Jurkat, Clone E6-1 (cell line): Measurements from ENCODE around the gene B4GALNT1. TPM values are rescaled to one million over a fixed set of nuclear protein-coding genes. Genes with fewer than 3 reads are reported as not detected.
"Not testable (repeated sequence)": the region's sequence is repeated elsewhere in the genome, so short reads cannot be mapped to it uniquely, and the experiment has no call there.

ENCODE experiments used
- DNase-seq: peaks from one replicate; pipeline ENCODE4 v3.0.0-alpha.2; 2011; ENCODE audit warnings: low read depth, low spot score
- H3K4me3 ChIP-seq: 2 replicates; pipeline ENCODE4 v1.5.1; 2011; ENCODE audit warnings: mild to moderate bottlenecking, low read length, control low read depth, moderate library complexity
- polyA plus RNA-seq: library from polyadenylated mRNA; unstranded; fragments of >200 nt; gene quantifications from one replicate; pipeline ENCODE4 v1.2.1, GENCODE V29; 2012; ENCODE audit warnings: missing spikeins; ENCODE audit not compliant: insufficient read length, insufficient read depth

The B4GALNT1 gene
- polyA plus RNA-seq = 24.0 TPM

DNA sequence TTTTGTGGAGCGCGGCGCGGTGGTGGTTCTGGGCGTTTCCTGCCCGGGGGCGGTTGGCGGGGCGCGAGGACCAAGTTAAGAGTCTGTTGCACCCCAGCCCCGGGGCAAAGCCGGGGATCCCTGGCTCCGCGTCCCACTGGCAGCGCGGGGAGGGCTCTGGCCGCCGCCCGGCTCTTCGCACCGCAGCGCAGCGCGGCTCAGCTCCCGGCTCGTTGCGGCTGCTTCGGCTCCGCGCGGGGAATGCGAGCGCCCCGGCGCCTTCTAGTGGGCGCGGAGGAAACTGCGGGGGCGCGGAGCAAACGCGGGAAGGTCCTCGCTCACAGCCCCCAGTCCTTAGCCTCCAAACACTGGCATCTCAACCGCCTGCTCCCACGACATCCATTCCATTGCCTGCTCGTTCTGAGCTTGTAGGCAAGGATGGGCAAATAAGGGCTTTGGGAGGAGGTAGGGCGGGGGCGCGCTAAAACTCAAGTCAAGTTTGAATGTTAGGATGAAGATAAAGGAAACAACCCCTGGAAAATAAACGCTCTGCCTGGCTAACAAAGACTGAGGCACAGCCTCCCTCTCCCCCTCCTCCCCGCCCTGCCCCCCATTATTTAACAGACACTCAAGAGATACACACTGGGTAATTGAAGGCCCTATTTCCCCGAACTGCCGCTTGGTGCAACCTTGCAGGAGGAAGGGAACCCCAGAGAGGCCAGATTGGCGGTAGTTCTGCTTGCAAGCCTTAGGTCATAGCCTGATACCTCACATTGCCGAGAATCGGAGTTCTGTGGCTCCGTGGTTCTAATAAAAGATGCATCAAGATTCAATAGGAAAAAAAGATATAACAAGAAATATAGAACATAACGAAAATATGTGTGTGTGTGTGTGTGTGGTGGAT lies at the start of gene B4GALNT1:
Gene B4GALNT1, minus strand, starts transcription at position 244 of the 883 bp plus-strand sequence. CDS start 1,069 bp downstream, outside the sequence.
- H3K4me3 ChIP-seq = peak within 1 kb of the TSS; percentile 65

GRCh38 chr12:57679697-57680096 lies 46.7 kb upstream of the B4GALNT1 start:
- H3K4me3 ChIP-seq = no peak overlapping the region
- no peak for DNase-seq

More for the DNA sequence above, at the start of gene B4GALNT1:
- DNase-seq = peak; percentile 59

DNA sequence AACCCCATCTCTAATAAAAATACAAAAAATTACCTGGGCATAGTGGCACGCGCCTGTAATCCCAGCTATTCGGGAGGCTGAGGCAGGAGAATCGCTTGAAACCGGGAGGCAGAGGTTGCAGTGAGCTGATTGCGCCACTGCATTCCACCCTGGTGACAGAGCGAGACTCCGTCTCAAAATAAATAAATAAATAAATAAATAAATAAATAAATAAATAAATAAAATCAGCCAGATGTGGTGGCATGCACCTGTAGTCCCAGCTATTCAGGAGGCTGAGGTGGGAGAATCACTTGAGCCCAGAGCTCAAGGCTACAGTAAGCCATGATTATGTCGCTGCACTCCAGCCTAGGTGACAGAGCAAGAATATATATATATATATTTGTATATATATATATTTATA lies 44.9 kb upstream of the B4GALNT1 start:
- DNase-seq, H3K4me3 ChIP-seq: not testable (repeated sequence)

DNA sequence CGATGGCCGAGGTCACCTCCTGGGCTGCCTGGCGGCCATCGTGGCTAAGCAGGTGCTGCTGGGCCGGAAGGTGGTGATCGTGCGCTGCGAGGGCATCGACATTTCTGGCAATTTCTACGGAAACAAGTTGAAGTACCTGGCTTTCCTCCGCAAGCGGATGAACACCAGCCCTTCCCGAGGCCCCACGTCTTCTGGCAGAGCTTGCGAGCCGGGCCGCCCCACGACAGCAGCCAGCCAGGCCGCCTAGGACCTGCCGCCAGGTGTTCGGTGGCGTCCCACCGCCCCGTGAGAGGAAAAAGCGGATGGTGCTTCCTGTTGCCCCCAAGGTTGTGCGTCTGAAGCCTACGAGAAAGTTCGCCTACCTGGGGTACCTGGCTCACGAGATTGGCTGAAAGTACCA lies 41.7 kb upstream of the B4GALNT1 start:
- DNase-seq = no peak
- no peak overlapping the region for H3K4me3 ChIP-seq

DNA sequence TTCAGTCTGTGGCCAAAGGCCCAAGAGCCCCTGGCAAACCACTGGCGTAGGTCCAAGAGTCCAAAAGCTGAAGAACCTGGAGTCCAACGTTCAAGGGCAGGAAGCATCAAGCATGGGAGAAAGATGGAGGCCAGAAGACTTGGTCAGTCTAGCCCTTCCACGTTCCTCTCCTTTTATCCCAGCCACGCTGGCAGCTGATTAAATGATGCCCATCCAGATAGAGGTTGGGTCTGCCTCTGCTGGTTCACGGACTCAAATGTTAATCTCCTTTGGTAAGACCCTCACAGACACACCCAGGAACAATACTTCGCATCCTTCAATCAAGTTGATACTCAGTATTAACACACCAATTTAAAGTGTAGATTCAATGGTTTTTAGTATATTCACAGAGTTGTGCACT lies 39.8 kb upstream of the B4GALNT1 start:
- no peak for DNase-seq
- no peak overlapping the region for H3K4me3 ChIP-seq

DNA sequence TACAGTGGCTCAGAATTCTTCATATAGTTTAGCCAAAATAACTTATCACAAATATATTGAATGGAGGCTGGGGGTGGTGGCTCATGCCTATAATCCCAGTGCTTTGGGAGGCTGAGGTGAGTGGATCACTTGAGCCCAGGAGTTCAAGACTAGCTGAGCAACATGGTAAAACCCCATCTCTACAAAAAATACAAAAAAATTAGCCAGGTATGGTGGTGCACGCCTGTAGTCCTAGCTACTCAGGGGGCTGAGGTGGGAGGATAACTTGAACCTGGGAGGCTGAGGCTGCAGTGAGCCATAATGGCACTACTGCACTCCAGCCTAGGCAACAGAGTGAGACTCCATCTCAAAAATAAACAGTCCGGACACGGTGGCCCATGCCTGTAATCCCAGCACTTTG lies 38.8 kb upstream of the B4GALNT1 start:
- DNase-seq, H3K4me3 ChIP-seq: not testable (repeated sequence)

DNA sequence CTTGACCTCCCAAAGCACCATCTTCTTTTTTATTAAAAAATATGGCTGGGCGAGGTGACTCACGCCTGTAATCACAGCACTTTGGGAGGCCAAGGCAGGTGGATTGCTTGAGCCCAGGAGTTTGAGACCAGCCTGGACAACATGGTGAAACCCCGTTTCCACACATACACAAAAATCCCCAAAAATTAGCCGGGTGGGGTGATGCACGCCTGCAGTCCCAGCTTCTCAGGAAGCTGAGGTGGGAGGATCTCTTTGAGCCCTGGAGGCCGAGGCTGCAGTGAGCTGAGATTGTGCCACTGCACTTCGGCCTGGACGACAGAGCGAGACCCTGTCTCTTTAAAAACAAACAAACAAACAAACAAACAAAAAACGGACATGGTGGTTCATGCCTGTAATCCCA lies 36.7 kb upstream of the B4GALNT1 start:
- not testable (repeated sequence) for DNase-seq, H3K4me3 ChIP-seq

DNA sequence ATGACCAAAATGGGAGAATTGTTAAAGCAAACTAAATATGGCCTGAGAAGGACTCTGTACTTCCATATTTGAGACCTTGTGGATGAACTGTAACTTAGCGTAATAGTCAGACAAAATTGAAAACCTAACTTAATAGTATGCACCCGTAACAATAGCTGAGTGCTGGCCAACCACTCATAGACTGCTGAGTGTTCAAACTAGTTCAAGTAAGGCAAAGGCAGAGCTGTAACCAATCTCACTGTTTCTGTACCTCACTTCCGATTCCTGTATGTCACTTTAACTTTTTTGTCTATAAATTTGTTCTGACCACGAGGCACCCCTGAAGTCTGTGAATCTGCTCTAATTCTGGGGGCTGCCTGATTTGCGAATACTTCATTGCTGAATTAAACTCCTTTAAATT lies 33.9 kb upstream of the B4GALNT1 start:
- no peak for DNase-seq
- no peak overlapping the region for H3K4me3 ChIP-seq

DNA sequence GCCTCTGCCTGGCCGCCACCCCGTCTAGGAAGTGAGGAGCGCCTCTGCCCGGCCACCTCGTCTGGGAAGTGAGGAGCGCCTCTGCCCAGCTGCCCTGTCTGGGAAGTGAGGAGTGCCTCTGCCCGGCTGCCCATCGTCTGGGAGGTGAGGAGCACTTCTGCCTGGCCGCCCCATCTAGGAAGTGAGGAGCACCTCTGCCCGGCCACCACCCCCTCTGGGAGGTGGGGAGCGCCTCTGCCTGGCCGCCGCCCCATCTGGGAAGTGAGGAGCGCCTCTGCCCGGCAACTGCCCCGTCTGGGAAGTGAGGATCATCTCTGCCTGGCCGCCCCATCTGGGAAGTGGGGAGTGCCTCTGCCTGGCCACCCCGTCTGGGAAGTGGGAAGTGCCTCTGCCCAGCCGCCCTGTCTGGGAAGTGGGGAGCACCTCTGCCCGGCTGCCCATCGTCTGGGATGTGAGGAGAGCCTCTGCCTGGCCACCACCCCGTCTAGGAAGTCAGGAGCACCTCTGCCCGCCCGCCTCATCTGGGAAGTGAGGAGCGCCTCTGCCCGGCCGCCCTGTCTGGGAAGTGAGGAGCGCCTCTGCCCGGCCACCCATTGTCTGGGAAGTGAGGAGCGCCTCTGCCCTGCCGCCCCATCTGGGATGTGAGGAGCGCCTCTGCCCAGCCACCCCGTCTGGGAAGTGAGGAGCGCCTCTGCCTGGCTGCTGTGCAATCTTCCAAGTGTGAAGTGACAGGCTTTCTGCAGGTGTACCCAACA lies 32.2 kb upstream of the B4GALNT1 start:
- not testable (repeated sequence) for DNase-seq, H3K4me3 ChIP-seq

GRCh38 chr12:57661376-57661775 lies 28.4 kb upstream of the B4GALNT1 start:
- H3K4me3 ChIP-seq = no peak overlapping the region
- DNase-seq = no peak

GRCh38 chr12:57658890-57659289 lies 25.9 kb upstream of the B4GALNT1 start:
- DNase-seq = no peak
- H3K4me3 ChIP-seq = no peak overlapping the region

GRCh38 chr12:57657744-57658143 lies 24.7 kb upstream of the B4GALNT1 start:
- DNase-seq = no peak
- H3K4me3 ChIP-seq = no peak overlapping the region

DNA sequence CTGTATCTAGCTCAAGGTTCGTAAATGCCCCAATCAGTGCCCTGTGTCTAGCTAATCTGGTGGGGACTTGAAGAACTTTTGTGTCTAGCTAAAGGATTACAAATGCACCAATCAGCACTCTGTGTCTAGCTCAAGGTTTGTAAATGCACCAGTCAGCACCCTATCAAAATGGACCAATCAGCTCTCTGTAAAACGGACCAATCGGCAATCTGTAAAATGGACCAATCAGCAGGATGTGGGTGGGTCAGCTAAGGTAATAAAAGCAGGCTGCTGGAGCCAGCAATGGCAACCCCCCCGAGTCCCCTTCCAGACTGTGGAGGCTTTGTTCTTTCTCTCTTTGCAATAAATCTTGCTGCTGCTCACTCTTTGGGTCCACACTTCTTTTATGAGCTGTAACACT lies 23.4 kb upstream of the B4GALNT1 start:
- not testable (repeated sequence) for DNase-seq

DNA sequence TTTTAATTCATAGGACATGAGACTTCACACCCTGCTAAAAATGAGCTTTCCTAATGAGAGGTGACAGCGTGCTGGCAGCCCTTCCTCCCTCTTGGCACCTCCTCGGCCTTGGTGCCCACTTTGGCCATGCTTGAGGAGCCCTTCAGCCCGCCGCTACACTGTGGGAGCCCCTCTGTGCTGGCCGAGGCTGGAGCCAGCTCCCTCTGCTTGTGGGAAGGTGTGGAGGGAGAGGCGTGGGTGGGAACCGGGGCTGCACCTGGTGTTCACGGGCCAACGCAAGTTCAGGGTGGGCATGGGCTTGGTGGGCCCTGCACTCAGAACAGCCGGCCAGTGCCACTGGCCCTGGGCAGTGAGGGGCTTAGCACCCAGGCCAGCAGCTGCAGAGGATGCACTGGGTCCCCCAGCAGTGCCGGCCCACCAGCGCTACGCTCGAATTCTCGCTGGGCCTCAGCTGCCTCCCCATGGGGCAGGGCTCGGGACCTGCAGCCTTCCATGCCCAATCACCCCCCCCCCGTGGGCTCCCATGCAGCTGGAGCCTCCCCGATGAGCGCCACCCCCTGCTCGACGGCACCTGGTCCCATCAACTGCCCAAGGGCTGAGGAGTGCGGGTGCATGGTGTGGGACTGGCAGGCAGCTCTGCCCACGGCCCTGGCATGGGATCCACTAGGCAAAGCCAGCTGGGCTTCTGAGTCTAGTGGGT lies 22.7 kb upstream of the B4GALNT1 start:
- H3K4me3 ChIP-seq = no peak overlapping the region
- DNase-seq = no peak

More for the DNA sequence above, 23.4 kb upstream of the B4GALNT1 start:
- not testable (repeated sequence) for H3K4me3 ChIP-seq

- DNase-seq = no peak
- no peak overlapping the region for H3K4me3 ChIP-seq
Observed at GRCh38 chr12:57654042-57654441, 21.0 kb upstream of the B4GALNT1 start.

- H3K4me3 ChIP-seq, DNase-seq: not testable (repeated sequence)
Observed at GRCh38 chr12:57646659-57647049, 13.7 kb upstream of the B4GALNT1 start.

DNA sequence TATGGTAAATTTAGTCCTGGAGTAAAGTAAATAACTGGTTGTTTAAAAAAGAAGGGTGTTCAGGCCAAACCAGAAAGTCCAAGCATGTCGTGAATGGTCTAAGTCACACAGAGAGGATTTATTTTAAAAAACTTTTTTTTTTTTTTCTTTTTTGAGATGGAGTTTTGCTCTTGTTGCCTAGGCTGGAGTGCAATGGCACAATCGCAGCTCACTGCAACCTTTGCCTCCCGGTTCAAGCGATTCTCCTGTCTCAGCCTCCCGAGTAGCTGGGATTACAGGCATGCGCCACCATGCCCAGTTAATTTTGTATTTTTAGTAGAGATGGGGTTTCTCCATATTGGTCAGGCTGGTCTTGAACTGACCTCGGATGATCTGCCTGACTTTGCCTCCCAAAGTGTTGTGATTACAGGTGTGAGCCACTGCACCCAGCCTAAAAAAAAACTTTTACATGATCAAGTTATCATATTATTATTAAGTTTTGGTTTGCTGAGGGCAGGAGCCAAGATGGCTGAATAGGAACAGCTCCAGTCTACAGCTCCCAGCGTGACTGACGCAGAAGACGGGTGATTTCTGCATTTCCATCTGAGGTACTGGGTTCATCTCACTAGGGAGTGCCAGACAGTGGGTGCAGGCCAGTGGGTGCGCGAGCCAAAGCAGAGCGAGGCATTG lies 13.1 kb upstream of the B4GALNT1 start:
- peak; percentile 45 for DNase-seq
- not testable (repeated sequence) for H3K4me3 ChIP-seq

GRCh38 chr12:57641699-57642442 lies 8.9 kb upstream of the B4GALNT1 start:
- no peak overlapping the region for H3K4me3 ChIP-seq
- DNase-seq = no peak
